Tibial nerve (tissue), 4 donors: ENCODE measurements around the gene RAB4B.

Experiments
- EP300 ChIP-seq, 2 donors: sonication (generic); formaldehyde crosslinking; IDR thresholded peaks; one replicate each; pipeline ENCODE4 v1.6.1; 2017; ENCODE audit warnings: antibody characterized with exemption in 2 of 2, mild to moderate bottlenecking in 1 of 2
- POLR2A ChIP-seq, 2 donors: fragments of 450-650 bp; IDR thresholded peaks; one replicate each; pipeline ENCODE4 v1.6.1; 2017; ENCODE audit warnings: antibody characterized with exemption in 2 of 2, mild to moderate bottlenecking in 2 of 2, moderate library complexity in 2 of 2
- TF ChIP-seq, protein P1 (sequence below), 5 experiments: fragments of 200-600 bp in 3 of 5; fragments of 450-650 bp in 2 of 5; sonication (generic) in 3 of 5; IDR thresholded peaks; one replicate each; pipeline ENCODE4 v1.5.1; 2016 to 2019; ENCODE audit warnings: antibody characterized with exemption in 5 of 5, mild to moderate bottlenecking in 3 of 5, moderate library complexity in 2 of 5

DNA sequence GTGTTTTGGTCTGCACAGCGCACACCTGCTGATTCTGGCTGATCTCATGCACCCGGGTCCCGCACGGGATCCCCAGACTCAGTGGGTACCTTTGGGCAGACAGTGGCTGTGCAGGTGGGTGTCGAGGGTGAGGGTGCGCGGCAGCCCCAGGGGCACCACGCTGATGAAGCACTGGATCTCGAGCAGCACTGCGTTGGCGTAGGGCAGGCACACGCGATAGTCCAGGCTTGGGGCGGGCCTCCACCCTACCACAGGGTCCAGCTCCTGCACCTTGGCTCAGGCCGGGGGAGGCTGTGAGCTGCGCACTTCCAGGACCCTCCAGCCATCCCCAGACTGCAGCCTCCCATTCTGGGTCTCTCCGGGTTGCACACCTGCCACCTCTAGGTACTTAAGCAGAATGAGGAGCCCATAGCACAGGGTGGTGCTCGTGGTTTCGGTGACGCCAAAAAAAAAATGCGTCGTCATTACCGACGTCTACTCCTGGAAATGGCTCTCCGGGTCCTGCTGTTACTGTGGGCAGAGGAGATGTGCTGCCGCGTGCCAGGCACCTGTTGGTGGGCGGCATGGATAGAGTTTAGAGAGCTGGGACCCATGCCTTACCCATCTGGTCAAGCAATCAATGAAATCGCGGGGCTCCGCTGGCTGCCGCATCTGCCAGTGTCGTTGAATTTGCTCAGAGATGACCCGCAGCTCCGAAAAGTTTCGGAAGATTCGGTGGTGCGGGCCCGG lies 31.5 kb downstream of the RAB4B start:
- TF ChIP-seq EP300 (IDR thresholded peaks at IDR 0.05) (no peak), POLR2A (IDR thresholded peaks at IDR 0.05) (no peak)
- TF ChIP-seq, protein P1, sequence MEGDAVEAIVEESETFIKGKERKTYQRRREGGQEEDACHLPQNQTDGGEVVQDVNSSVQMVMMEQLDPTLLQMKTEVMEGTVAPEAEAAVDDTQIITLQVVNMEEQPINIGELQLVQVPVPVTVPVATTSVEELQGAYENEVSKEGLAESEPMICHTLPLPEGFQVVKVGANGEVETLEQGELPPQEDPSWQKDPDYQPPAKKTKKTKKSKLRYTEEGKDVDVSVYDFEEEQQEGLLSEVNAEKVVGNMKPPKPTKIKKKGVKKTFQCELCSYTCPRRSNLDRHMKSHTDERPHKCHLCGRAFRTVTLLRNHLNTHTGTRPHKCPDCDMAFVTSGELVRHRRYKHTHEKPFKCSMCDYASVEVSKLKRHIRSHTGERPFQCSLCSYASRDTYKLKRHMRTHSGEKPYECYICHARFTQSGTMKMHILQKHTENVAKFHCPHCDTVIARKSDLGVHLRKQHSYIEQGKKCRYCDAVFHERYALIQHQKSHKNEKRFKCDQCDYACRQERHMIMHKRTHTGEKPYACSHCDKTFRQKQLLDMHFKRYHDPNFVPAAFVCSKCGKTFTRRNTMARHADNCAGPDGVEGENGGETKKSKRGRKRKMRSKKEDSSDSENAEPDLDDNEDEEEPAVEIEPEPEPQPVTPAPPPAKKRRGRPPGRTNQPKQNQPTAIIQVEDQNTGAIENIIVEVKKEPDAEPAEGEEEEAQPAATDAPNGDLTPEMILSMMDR (IDR thresholded peaks at IDR 0.05): no peak
